CD4-positive, alpha-beta T cell treated with Interleukin-15 for 1 hour (primary cell): ENCODE data around the gene PTPN21.

ENCODE experiments used
- DNase-seq: peaks from one replicate; pipeline ENCODE4 v3.0.0-alpha.2; 2020

The PTPN21 gene

GRCh38 chr14:88554457-88555286 is at the start of gene PTPN21:
PTPN21 (minus strand) TSS chr14:88555007; CDS start chr14:88550417, 4,590 bp downstream.
- DNase-seq = no peak

GRCh38 chr14:88604212-88604611 is 49.4 kb upstream of the PTPN21 start:
- DNase-seq = no peak

- DNase-seq = no peak
Observed at GRCh38 chr14:88599761-88600439, 45.1 kb upstream of the PTPN21 start.

GRCh38 chr14:88599326-88599725 is 44.5 kb upstream of the PTPN21 start:
- DNase-seq = no peak

- no peak for DNase-seq
Observed at GRCh38 chr14:88598097-88598675, 43.4 kb upstream of the PTPN21 start.

GRCh38 chr14:88597601-88598000 is 42.8 kb upstream of the PTPN21 start:
- DNase-seq = no peak

GRCh38 chr14:88597038-88597437 is 42.2 kb upstream of the PTPN21 start:
- DNase-seq = no peak

GRCh38 chr14:88592031-88592430 is 37.2 kb upstream of the PTPN21 start:
- no peak for DNase-seq

- DNase-seq = no peak
Observed at GRCh38 chr14:88590173-88590572, 35.4 kb upstream of the PTPN21 start.

GRCh38 chr14:88588081-88588480 is 33.3 kb upstream of the PTPN21 start:
- DNase-seq = no peak

GRCh38 chr14:88584451-88584850 is 29.6 kb upstream of the PTPN21 start:
- no peak for DNase-seq

GRCh38 chr14:88576222-88576621 is 21.4 kb upstream of the PTPN21 start:
- no peak for DNase-seq

- DNase-seq = no peak
Observed at GRCh38 chr14:88572117-88572516, 17.3 kb upstream of the PTPN21 start.

- no peak for DNase-seq
Observed at GRCh38 chr14:88568196-88568595, 13.4 kb upstream of the PTPN21 start.

- DNase-seq = no peak
Observed at GRCh38 chr14:88565427-88565826, 10.6 kb upstream of the PTPN21 start.

GRCh38 chr14:88563845-88564244 is 9.0 kb upstream of the PTPN21 start:
- no peak for DNase-seq

- peak; percentile 90 for DNase-seq
Observed at GRCh38 chr14:88562831-88563686, 8.3 kb upstream of the PTPN21 start, which contains the start of gene ZC3H14. ZC3H14 (plus strand) TSS chr14:88563037; CDS start chr14:88563134, 97 bp downstream.

- no peak for DNase-seq
Observed at GRCh38 chr14:88562532-88562830, 7.7 kb upstream of the PTPN21 start.

GRCh38 chr14:88559852-88560251 is 5.0 kb upstream of the PTPN21 start:
- no peak for DNase-seq

- no peak for DNase-seq
Observed at GRCh38 chr14:88556581-88556980, 1.8 kb upstream of the PTPN21 start.

GRCh38 chr14:88553886-88554456 is 836 bp downstream of the PTPN21 start:
- DNase-seq = no peak

- DNase-seq = no peak
Observed at GRCh38 chr14:88552876-88553275, 1.9 kb downstream of the PTPN21 start.

- DNase-seq = no peak
Observed at GRCh38 chr14:88551980-88552431, 2.8 kb downstream of the PTPN21 start.
